ENCODE data around the gene MTHFS.
A peak's percentile ranks its signal among the peaks of the same experiment; 100 is the strongest.
"Not testable (repeated sequence)": the region's sequence is repeated elsewhere in the genome, so short reads cannot be mapped to it uniquely, and the experiment has no call there.

MTHFS gene

DNA sequence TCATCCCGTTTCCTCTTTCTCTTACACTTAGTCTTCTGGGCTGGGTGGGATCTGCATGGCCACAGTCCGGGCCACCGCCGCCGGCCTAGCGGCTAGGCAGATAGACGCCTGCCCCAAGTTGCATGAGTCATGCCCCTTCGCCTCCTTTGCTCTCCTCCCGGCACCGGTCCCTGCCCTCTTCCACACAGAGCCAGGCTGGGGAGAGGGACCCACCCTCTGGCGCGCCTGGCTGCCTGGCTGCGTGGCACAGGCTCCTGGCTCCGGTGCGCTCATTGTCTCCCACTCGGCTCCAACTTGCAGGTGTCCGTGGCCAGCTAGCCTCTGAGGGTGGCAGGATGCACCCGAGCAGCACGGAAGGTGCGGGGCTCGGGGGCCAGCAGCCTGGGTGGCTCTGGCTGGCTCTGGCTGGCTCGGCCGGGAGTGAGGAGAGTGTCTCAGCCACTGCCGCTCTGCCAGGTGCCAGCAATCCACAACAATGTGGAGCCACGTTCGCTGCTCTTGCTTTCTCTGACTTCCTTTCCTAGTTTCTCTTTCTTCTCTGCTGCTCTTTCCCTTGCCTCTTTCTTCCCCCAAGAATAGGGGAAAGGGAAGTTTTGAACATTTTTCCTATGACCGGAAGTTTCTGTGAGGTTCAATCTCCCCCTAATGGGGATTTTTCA lies 22.4 kb upstream of the MTHFS start:
- Histone ChIP-seq H3K36me3 (peaks cover 33% of the 10 kb centered on the region), H3K27me3 (no peaks in the 10 kb centered on the region), H3K4me3 (ENCODE audit: low read depth in 1 of 2, low read length in 1 of 2) (no peak overlapping the region), H3K27ac (peak overlapping the region; percentile 68), H3K9me3 (no peaks in the 10 kb centered on the region), H3K4me1 (ENCODE audit: control insufficient read depth in 1 of 2, insufficient read depth in 1 of 2, low read depth in 1 of 2, low read length in 1 of 2) (peaks cover 63 to 79% of the 10 kb centered on the region in 2 experiments)
- TF ChIP-seq, protein P1, sequence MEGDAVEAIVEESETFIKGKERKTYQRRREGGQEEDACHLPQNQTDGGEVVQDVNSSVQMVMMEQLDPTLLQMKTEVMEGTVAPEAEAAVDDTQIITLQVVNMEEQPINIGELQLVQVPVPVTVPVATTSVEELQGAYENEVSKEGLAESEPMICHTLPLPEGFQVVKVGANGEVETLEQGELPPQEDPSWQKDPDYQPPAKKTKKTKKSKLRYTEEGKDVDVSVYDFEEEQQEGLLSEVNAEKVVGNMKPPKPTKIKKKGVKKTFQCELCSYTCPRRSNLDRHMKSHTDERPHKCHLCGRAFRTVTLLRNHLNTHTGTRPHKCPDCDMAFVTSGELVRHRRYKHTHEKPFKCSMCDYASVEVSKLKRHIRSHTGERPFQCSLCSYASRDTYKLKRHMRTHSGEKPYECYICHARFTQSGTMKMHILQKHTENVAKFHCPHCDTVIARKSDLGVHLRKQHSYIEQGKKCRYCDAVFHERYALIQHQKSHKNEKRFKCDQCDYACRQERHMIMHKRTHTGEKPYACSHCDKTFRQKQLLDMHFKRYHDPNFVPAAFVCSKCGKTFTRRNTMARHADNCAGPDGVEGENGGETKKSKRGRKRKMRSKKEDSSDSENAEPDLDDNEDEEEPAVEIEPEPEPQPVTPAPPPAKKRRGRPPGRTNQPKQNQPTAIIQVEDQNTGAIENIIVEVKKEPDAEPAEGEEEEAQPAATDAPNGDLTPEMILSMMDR (IDR thresholded peaks at IDR 0.05): no peak

DNA sequence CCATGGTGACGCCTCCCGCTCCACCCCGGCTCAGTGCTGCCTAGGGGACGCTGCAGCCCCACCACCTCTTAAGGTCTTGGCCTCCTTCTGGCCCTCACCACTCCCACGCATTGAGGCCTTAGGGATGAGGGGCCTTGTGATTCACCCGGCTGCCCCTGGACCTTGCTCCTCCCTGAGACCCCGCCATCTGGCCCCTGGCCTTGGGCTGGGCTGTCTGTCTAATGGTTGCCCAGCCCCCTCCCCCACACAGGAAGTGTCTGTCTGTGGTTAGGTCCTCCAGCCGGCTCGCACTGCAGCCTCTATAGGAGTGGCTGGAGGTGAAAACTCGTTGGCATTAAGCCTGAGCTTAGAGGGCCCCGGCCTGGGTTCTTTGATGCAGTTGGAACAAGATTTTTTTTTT lies 21.5 kb upstream of the MTHFS start:
- Histone ChIP-seq H3K27me3 (no peaks in the 10 kb centered on the region), H3K4me3 (ENCODE audit: low read depth in 1 of 2, low read length in 1 of 2) (no peak overlapping the region), H3K27ac (peak overlapping the region; percentile 68), H3K9me3 (no peaks in the 10 kb centered on the region), H3K4me1 (ENCODE audit: control insufficient read depth in 1 of 2, insufficient read depth in 1 of 2, low read depth in 1 of 2, low read length in 1 of 2) (peaks cover 59 to 78% of the 10 kb centered on the region in 2 experiments), H3K36me3 (peaks cover 36% of the 10 kb centered on the region)
- TF ChIP-seq, protein P1 (IDR thresholded peaks at IDR 0.05): no peak

DNA sequence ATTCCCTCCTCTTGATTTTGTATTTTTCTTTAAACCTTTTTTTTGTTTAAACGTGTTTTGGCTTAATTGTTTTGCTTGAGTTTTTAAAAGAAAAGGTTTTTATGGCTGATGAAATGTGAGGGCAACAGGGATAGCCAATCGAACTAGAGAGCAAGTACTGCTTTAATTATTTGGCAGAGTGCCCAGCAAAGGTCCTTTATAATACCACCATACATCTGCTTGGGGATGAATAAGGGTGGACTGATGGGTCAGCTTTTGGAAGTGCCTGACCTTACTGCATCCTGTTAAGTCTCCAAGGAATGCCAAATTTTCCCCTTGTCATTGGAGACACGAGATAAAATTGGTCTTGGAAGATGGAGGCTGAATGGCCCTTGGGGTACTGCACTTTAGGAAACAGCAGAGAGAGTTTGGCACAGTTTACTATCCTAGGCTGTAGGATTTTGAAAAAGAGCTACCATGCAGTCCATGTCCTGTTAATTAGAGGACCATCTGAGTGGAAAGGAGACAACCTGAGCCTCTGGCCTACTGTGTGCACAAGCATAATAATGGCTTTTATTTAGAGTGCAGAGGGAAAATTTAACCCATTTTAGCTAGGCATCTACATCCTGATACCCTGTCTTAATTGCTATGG lies 19.8 kb upstream of the MTHFS start:
- H3K27me3 ChIP-seq: no peaks in the 10 kb centered on the region
- TF ChIP-seq, protein P1 (IDR thresholded peaks at IDR 0.05): no peak
- H3K4me1 ChIP-seq (ENCODE audit: control insufficient read depth in 1 of 2, insufficient read depth in 1 of 2, low read depth in 1 of 2, low read length in 1 of 2): peaks cover 48 to 77% of the 10 kb centered on the region in 2 experiments
- H3K9me3 ChIP-seq: no peaks in the 10 kb centered on the region
- H3K36me3 ChIP-seq: peaks cover 45% of the 10 kb centered on the region
- H3K27ac ChIP-seq: peak overlapping the region; percentile 68
- H3K4me3 ChIP-seq (ENCODE audit: low read depth in 1 of 2, low read length in 1 of 2): peak overlapping the region in 1 of 2 experiments; percentile 8

DNA sequence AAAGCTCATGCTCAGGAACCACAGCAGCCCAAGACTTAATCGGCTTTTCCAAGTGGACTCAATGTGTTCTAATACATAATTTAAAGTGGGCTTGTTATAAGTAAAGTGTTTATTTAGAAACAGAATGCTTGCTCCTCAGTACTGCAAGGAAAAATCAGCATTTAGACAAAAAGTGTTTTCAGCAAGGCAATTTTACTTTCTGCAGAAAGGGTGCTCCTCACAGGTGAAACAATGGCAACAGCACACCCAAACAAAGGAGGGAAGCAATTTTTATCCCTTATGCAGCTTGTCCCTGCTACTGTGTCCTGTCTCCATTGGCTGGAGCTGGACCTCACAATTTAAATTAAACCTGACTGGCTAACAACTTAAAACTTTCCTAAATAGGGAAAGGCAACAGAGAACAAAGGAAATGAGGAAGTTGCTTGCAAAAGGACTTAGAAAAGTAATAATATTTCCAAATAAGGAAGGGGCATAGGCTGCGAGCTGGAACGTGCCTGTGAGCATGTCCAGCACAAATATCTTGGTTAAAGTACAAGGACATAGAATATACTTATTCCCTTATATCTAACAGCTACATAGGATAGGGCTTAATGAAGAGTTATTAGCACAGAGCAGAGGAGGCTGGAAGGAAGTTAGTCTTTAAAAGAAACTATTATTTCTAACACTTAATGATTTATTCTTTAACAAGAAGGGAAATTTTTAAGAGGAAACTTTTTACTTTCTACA lies 19.1 kb upstream of the MTHFS start:
- H3K9me3 ChIP-seq, H3K27me3 ChIP-seq: not testable (repeated sequence)
- Histone ChIP-seq H3K27ac (peak overlapping the region; percentile 68), H3K36me3 (peaks cover 44% of the 10 kb centered on the region), H3K4me3 (ENCODE audit: low read depth in 1 of 2, low read length in 1 of 2) (peak overlapping the region in 1 of 2 experiments; percentile 6), H3K4me1 (ENCODE audit: control insufficient read depth in 1 of 2, insufficient read depth in 1 of 2, low read depth in 1 of 2, low read length in 1 of 2) (peaks cover 46 to 77% of the 10 kb centered on the region in 2 experiments)

DNA sequence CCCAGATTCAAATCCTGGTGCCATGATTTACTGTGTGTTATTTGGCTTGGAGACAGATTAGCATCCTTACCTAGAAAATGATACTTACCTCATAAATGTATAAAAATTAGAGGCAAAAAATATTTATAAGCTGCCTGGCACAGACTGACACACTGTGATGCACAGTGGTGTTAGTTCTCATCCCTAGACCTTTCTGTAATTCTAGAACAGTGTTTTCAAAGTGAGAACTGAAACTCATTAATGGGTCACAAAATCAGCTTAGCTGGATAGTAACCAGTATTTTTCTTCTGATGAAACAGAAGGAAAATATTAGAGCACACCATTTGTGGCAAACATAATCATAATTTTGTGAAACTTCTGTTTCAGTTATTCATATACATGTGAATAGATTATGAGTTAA lies 17.9 kb upstream of the MTHFS start:
- TF ChIP-seq, protein P1 (IDR thresholded peaks at IDR 0.05): no peak
- Histone ChIP-seq H3K9me3 (no peaks in the 10 kb centered on the region), H3K4me3 (ENCODE audit: low read depth in 1 of 2, low read length in 1 of 2) (peak overlapping the region in 1 of 2 experiments; percentile 6)

More for the DNA sequence above, 17.9 kb upstream of the MTHFS start:
- H3K36me3 ChIP-seq: peaks cover 34% of the 10 kb centered on the region
- no peaks in the 10 kb centered on the region for H3K27me3 ChIP-seq
- H3K4me1 ChIP-seq (ENCODE audit: control insufficient read depth in 1 of 2, insufficient read depth in 1 of 2, low read depth in 1 of 2, low read length in 1 of 2): peaks cover 50 to 77% of the 10 kb centered on the region in 2 experiments
- H3K27ac ChIP-seq: peak overlapping the region; percentile 68

Data from neutrophil (primary cell).